Heart right ventricle (tissue), 16 donors: ENCODE measurements around the gene DEFB108B. TPM values are rescaled to one million over a fixed set of nuclear protein-coding genes. Genes with fewer than 3 reads are reported as not detected.
"Not testable (repeated sequence)": the region's sequence is repeated elsewhere in the genome, so short reads cannot be mapped to it uniquely, and the experiment has no call there.

Source experiments
- ATAC-seq, 8 donors: fragments of 200-7000 bp; cut with Tn5 transposase; one replicate each; pipeline ENCODE4 v1.9.1; 2020; ENCODE audit warnings: mild to moderate bottlenecking in 8 of 8, moderate library complexity in 8 of 8, moderate number of reproducible peaks in 1 of 8
- DNase-seq, 2 donors: peaks; one replicate each; pipeline ENCODE4 v3.0.0-alpha.2; 2020
- H3K27ac ChIP-seq, 10 donors: fragments of 200-600 bp; sonication (generic) in 2 of 10; one replicate each; pipeline versions ENCODE4 v1.5.0 to v1.8.0; 2020 to 2022; ENCODE audit warnings: mild to moderate bottlenecking in 3 of 10
- H3K27me3 ChIP-seq, 7 donors: fragments of 200-600 bp; one replicate each; pipeline ENCODE4 v1.8.0; 2021 to 2022; ENCODE audit warnings: mild to moderate bottlenecking in 2 of 7
- H3K36me3 ChIP-seq, 9 donors: fragments of 200-600 bp; sonication (generic) in 1 of 9; one replicate each; pipeline versions ENCODE4 v1.5.0 to v1.8.0; 2020 to 2022; ENCODE audit warnings: mild to moderate bottlenecking in 2 of 9
- H3K4me1 ChIP-seq, 9 donors: fragments of 200-600 bp; sonication (generic) in 1 of 9; one replicate each; pipeline versions ENCODE4 v1.5.0 to v1.8.0; 2020 to 2022; ENCODE audit warnings: mild to moderate bottlenecking in 4 of 9
- H3K4me3 ChIP-seq, 10 donors: fragments of 200-600 bp; sonication (generic) in 2 of 10; one replicate each; pipeline versions ENCODE4 v1.5.0 to v1.8.0; 2020 to 2022; ENCODE audit warnings: mild to moderate bottlenecking in 7 of 10, moderate library complexity in 2 of 10
- H3K9me3 ChIP-seq, 11 donors: fragments of 200-600 bp in 10 of 11; sonication (generic) in 2 of 11; one replicate each; pipeline versions ENCODE4 v1.5.0 to v1.8.0; 2013 to 2022; ENCODE audit warnings: mild to moderate bottlenecking in 2 of 11, control low read depth in 1 of 11, moderate library complexity in 1 of 11
- CTCF ChIP-seq, 9 donors: fragments of 200-600 bp; sonication (generic) in 2 of 9; IDR thresholded peaks; one replicate each; pipeline versions ENCODE4 v1.5.0 to v1.8.0; 2021 to 2022; ENCODE audit warnings: antibody characterized with exemption in 9 of 9, mild to moderate bottlenecking in 5 of 9, moderate library complexity in 1 of 9
- WGBS, 2 donors: extraction: QIAGEN DNeasy Blood & Tissue Kit; methylation state at CpG; one replicate each; pipeline ENCODE4 v1.1.7; 2013; ENCODE audit warnings: inconsistent platforms in 1 of 2; 5-methylcytosine and 5-hydroxymethylcytosine counted together
- intact Hi-C, 10 donors: fragments of 100-400 bp; cut with DNase I; formaldehyde crosslinking; loops; one replicate each; pipeline versions ENCODE4 v1.11.1 to v1.14.2; 2022
- polyA plus RNA-seq, 2 donors: library from polyadenylated mRNA; stranded (reverse); fragments of 200-250 nt; gene quantifications; one replicate each; pipeline ENCODE4 v1.2.3, GENCODE V29; 2013
- total RNA-seq, 10 donors: library from RNA; stranded (reverse); fragmentation: NEBNext Ultra II Directional in 3 of 10; extraction: Animal tissue kit (Norgen Biotek cat#: 25700) in 3 of 10; gene quantifications; one replicate each; pipeline versions ENCODE4 v1.2.1 to v1.2.4, GENCODE V29; 2021 to 2023
- donor health status: Arrhythmogenic right ventricular cardiomyopathy.
- donor health status: ischemic (EF 13 %, LVEDD 7.1; RV severe dilation, severe dysfunction).
- donor health status: healthy with polysubstance abuse.
- donor health status: DM: no; HTN: yes; CAD: no.
- donor health status: DM: no; HTN: no; CAD: no.
- donor health status: ischemic (EF 25% LVEDD 6.9; RV normal size, moderate dysfunction).
- donor health status: ischemic (EF 25% LVEDD 5.7; RV mildly dilated, moderate dysfunction).
- donor health status: healthy.
- donor health status: DM: yes; HTN: yes; CAD: no.
- donor health status: Ischemic cardiomyopathy.
- donor health status: ischemic (EF 35%, LVEDD 5.7; RV mildly dilated, moderate dysfunction).
- donor health status: nonischemic (EF 11% LVEDD 7.7; RV severe dilation, severe dysfunction).
- donor health status: DM: yes; HTN: yes; CAD: no.
- donor health status: PGD.
- donor health status: ischemic (EF 29% LVEDD 5.4; RV normal size, mild dysfunction).
- donor health status: nonischemic (EF 23%, LVEDD 6.1; RV moderate dilation, normal function).

DEFB108B gene
- total and polyA plus RNA-seq, 12 donors: not detected

GRCh38 chr11:71800335-71800953, 32.6 kb upstream of the DEFB108B start:
- peak; percentile 39 to 79 (median 67) for TF ChIP-seq CTCF (IDR thresholded peaks at IDR 0.05)
- intact Hi-C loops, H3K4me3 ChIP-seq, H3K27ac ChIP-seq, ATAC-seq, H3K4me1 ChIP-seq, H3K27me3 ChIP-seq, H3K9me3 ChIP-seq, H3K36me3 ChIP-seq: not testable (repeated sequence)
- 40% methylated on average over 13 of the region's 13 CpGs for WGBS, 2 donors
- DNase-seq: peak; percentile 63 to 71

GRCh38 chr11:71801026-71801425, 32.0 kb upstream of the DEFB108B start:
- ATAC-seq, H3K27ac ChIP-seq, H3K27me3 ChIP-seq, intact Hi-C loops, H3K4me3 ChIP-seq, H3K9me3 ChIP-seq, H3K36me3 ChIP-seq, H3K4me1 ChIP-seq, DNase-seq: not testable (repeated sequence)
- WGBS, 2 donors: 81 to 100% methylated on average over 2 of the region's 2 CpGs

- DNase-seq, H3K4me1 ChIP-seq, H3K27me3 ChIP-seq, intact Hi-C loops, H3K9me3 ChIP-seq, H3K4me3 ChIP-seq, ATAC-seq, H3K36me3 ChIP-seq, H3K27ac ChIP-seq: not testable (repeated sequence)
- 74 to 86% methylated on average over 7 of the region's 7 CpGs for WGBS, 2 donors
Measured at GRCh38 chr11:71802874-71803273, 30.1 kb upstream of the DEFB108B start.

GRCh38 chr11:71804158-71804947, 28.6 kb upstream of the DEFB108B start:
- intact Hi-C loops, H3K27me3 ChIP-seq, ATAC-seq, H3K4me1 ChIP-seq, DNase-seq, H3K9me3 ChIP-seq, H3K27ac ChIP-seq, H3K36me3 ChIP-seq, H3K4me3 ChIP-seq: not testable (repeated sequence)
- WGBS, 2 donors: 67 to 73% methylated on average over 8 of the region's 9 CpGs

GRCh38 chr11:71812529-71812928, 20.5 kb upstream of the DEFB108B start:
- H3K27ac ChIP-seq, intact Hi-C loops, H3K27me3 ChIP-seq, DNase-seq, H3K36me3 ChIP-seq, H3K9me3 ChIP-seq, H3K4me3 ChIP-seq, H3K4me1 ChIP-seq, ATAC-seq: not testable (repeated sequence)
- WGBS, 2 donors: 82 to 86% methylated on average over 3 of the region's 3 CpGs

GRCh38 chr11:71813481-71814355, 19.3 kb upstream of the DEFB108B start:
- ATAC-seq: peak in 4 of 8 donors; percentile 52 to 62 (median 56)
- intact Hi-C loops: not testable (repeated sequence)

GRCh38 chr11:71821539-71821938, 11.5 kb upstream of the DEFB108B start:
- H3K4me3 ChIP-seq, H3K4me1 ChIP-seq, H3K27me3 ChIP-seq, DNase-seq, ATAC-seq, H3K9me3 ChIP-seq, intact Hi-C loops, H3K36me3 ChIP-seq, H3K27ac ChIP-seq: not testable (repeated sequence)
- 36 to 40% methylated on average over 1 of the region's 1 CpG for WGBS, 2 donors

More at GRCh38 chr11:71813481-71814355, 19.3 kb upstream of the DEFB108B start:
- Histone ChIP-seq H3K4me3 (peak overlapping the region; percentile 41 to 73 (median 58)), H3K27ac (peak overlapping the region in 8 of 10 donors; percentile 48 to 80 (median 63))
- peak; percentile 59 to 90 (median 80) for TF ChIP-seq CTCF (IDR thresholded peaks at IDR 0.05)
- H3K36me3 ChIP-seq, H3K4me1 ChIP-seq, H3K9me3 ChIP-seq, H3K27me3 ChIP-seq: not testable (repeated sequence)
- peak; percentile 78 to 80 for DNase-seq
- WGBS, 2 donors: 5 to 6% methylated on average over 45 to 46 of the region's 46 CpGs

- H3K36me3 ChIP-seq, H3K27ac ChIP-seq, ATAC-seq, H3K27me3 ChIP-seq, H3K4me1 ChIP-seq, DNase-seq, intact Hi-C loops, H3K4me3 ChIP-seq, H3K9me3 ChIP-seq: not testable (repeated sequence)
- 92 to 95% methylated on average over 3 of the region's 3 CpGs for WGBS, 2 donors
Measured at GRCh38 chr11:71829247-71829646, 3.8 kb upstream of the DEFB108B start.

GRCh38 chr11:71829686-71830085, 3.3 kb upstream of the DEFB108B start:
- H3K27me3 ChIP-seq, H3K36me3 ChIP-seq, H3K27ac ChIP-seq, DNase-seq, ATAC-seq, intact Hi-C loops, H3K4me1 ChIP-seq, H3K9me3 ChIP-seq, H3K4me3 ChIP-seq: not testable (repeated sequence)
- 86 to 87% methylated on average over 3 of the region's 3 CpGs for WGBS, 2 donors
